Measurements from ENCODE around the gene PLCB1.
A peak's percentile ranks its signal among the peaks of the same experiment; 100 is the strongest.
"Not testable (repeated sequence)": the region's sequence is repeated elsewhere in the genome, so short reads cannot be mapped to it uniquely, and the experiment has no call there.

The PLCB1 gene

DNA sequence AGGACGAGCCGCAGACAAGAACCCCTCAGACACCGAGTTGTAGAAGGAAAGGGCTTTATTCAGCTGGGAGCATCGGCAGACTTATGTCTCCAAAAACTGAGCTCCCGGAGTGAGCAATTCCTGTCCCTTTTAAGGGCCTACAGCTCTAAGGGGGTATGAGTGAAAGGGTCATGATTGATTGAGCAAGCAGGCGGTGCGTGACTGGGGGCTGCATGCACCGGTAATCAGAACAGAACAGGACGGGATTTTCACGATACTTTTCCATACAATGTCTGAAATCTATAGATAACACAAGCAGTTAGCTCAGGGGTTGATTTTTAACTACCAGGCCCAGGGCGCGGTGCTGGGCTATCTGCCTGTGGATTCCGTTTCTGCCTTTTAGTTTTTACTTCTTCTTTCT lies 710.5 kb downstream of the PLCB1 start:
- no peaks in the 10 kb centered on the region for H3K27me3 ChIP-seq (ENCODE audit: insufficient read depth, low read depth, severe bottlenecking)
- no peak for DNase-seq

DNA sequence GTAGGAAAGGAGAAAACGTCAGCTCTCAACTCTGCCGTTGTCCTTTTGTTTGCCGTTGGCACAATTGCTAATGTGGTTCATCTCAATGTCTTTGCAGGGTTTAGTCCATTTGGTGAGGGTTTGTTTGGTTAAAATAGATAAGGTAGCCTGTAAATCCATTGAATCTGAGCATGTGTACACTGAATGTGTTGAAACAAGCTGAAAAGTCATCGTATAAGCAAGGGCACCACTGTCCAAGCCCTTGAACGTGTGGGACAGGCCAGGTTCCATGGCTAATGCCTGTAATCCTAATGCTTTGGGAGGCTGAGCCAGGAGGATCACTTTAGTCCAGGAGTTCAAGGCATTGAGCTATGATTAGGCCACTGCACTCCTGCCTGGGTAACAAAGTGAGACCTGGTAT lies 712.1 kb downstream of the PLCB1 start:
- no peak overlapping the region for H3K4me3 ChIP-seq (ENCODE audit: low read depth, low read length)
- H3K27me3 ChIP-seq (ENCODE audit: insufficient read depth, low read depth, severe bottlenecking), result no peaks in the 10 kb centered on the region
- H3K27ac ChIP-seq, result no peak overlapping the region
- no peak for DNase-seq
- TF ChIP-seq, protein P1, sequence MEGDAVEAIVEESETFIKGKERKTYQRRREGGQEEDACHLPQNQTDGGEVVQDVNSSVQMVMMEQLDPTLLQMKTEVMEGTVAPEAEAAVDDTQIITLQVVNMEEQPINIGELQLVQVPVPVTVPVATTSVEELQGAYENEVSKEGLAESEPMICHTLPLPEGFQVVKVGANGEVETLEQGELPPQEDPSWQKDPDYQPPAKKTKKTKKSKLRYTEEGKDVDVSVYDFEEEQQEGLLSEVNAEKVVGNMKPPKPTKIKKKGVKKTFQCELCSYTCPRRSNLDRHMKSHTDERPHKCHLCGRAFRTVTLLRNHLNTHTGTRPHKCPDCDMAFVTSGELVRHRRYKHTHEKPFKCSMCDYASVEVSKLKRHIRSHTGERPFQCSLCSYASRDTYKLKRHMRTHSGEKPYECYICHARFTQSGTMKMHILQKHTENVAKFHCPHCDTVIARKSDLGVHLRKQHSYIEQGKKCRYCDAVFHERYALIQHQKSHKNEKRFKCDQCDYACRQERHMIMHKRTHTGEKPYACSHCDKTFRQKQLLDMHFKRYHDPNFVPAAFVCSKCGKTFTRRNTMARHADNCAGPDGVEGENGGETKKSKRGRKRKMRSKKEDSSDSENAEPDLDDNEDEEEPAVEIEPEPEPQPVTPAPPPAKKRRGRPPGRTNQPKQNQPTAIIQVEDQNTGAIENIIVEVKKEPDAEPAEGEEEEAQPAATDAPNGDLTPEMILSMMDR (IDR thresholded peaks at IDR 0.05; ENCODE audit: low read depth, low read length), result no peak
- H3K9me3 ChIP-seq (ENCODE audit: severe bottlenecking), result no peaks in the 10 kb centered on the region
- no peaks in the 10 kb centered on the region for H3K36me3 ChIP-seq

More for the DNA sequence above, 710.5 kb downstream of the PLCB1 start:
- TF ChIP-seq, protein P1 (IDR thresholded peaks at IDR 0.05; ENCODE audit: low read depth, low read length), result no peak
- H3K27ac ChIP-seq, result no peak overlapping the region
- H3K4me3 ChIP-seq (ENCODE audit: low read depth, low read length), result no peak overlapping the region
- H3K36me3 ChIP-seq, result no peaks in the 10 kb centered on the region
- H3K9me3 ChIP-seq (ENCODE audit: severe bottlenecking), result no peaks in the 10 kb centered on the region

- Histone ChIP-seq H3K36me3 (no peaks in the 10 kb centered on the region), H3K27me3 (ENCODE audit: insufficient read depth, low read depth, severe bottlenecking) (no peaks in the 10 kb centered on the region), H3K27ac (no peak overlapping the region), H3K4me3 (ENCODE audit: low read depth, low read length) (no peak overlapping the region), H3K9me3 (ENCODE audit: severe bottlenecking) (no peaks in the 10 kb centered on the region)
- TF ChIP-seq, protein P1 (IDR thresholded peaks at IDR 0.05; ENCODE audit: low read depth, low read length), result no peak
- no peak for DNase-seq
Measured at GRCh38 chr20:8849990-8850389, 717.9 kb downstream of the PLCB1 start.

GRCh38 chr20:8851446-8851845 lies 719.4 kb downstream of the PLCB1 start:
- TF ChIP-seq, protein P1 (IDR thresholded peaks at IDR 0.05; ENCODE audit: low read depth, low read length), result no peak
- no peaks in the 10 kb centered on the region for H3K27me3 ChIP-seq (ENCODE audit: insufficient read depth, low read depth, severe bottlenecking)
- H3K9me3 ChIP-seq (ENCODE audit: severe bottlenecking), result no peaks in the 10 kb centered on the region
- H3K27ac ChIP-seq, result no peak overlapping the region
- no peaks in the 10 kb centered on the region for H3K36me3 ChIP-seq
- DNase-seq, result no peak
- H3K4me3 ChIP-seq (ENCODE audit: low read depth, low read length), result no peak overlapping the region

GRCh38 chr20:8851919-8852318 lies 719.9 kb downstream of the PLCB1 start:
- not testable (repeated sequence) for H3K36me3 ChIP-seq; DNase-seq; H3K27ac ChIP-seq; H3K4me3 ChIP-seq (ENCODE audit: low read depth, low read length); H3K9me3 ChIP-seq (ENCODE audit: severe bottlenecking); H3K27me3 ChIP-seq (ENCODE audit: insufficient read depth, low read depth, severe bottlenecking)

- H3K9me3 ChIP-seq (ENCODE audit: severe bottlenecking); H3K36me3 ChIP-seq; H3K27ac ChIP-seq: not testable (repeated sequence)
Measured at GRCh38 chr20:8853211-8853610, 721.1 kb downstream of the PLCB1 start.

DNA sequence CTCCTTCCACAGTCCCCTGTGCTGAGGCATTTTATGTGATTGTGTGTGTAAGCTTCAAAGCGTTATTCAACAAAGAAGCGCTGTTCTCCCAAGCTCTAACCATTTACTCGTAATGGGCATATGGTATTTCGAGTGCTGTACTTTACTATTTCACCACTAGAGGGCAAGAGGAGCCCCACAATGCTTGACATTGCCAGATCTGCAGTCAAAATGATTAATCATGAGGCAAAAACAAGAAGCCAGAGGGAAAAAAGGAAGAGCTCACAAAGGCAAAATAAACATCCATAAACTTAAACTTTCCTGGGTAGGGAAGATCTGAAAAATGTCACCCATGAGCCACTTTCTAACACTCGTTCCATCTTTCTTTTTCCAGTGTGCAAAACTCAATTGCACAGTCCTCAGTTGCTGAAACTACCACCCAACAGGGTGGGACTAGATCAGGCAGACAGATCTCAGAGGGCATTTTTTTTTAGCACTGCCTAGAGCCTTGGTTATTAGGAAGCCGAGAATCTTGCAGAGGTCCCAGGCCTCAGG lies 721.8 kb downstream of the PLCB1 start:
- H3K9me3 ChIP-seq (ENCODE audit: severe bottlenecking), result no peaks in the 10 kb centered on the region
- no peak overlapping the region for H3K4me3 ChIP-seq (ENCODE audit: low read depth, low read length)
- no peaks in the 10 kb centered on the region for H3K27me3 ChIP-seq (ENCODE audit: insufficient read depth, low read depth, severe bottlenecking)
- no peaks in the 10 kb centered on the region for H3K36me3 ChIP-seq
- TF ChIP-seq, protein P1 (IDR thresholded peaks at IDR 0.05; ENCODE audit: low read depth, low read length), result peak; percentile 82
- H3K27ac ChIP-seq, result no peak overlapping the region
- peak; percentile 30 for DNase-seq

More at GRCh38 chr20:8853211-8853610, 721.1 kb downstream of the PLCB1 start:
- H3K27me3 ChIP-seq (ENCODE audit: insufficient read depth, low read depth, severe bottlenecking); H3K4me3 ChIP-seq (ENCODE audit: low read depth, low read length); DNase-seq: not testable (repeated sequence)
